ENCODE data around the gene B4GALNT3. TPM values are rescaled to one million over a fixed set of nuclear protein-coding genes. Genes with fewer than 3 reads are reported as not detected.

The B4GALNT3 gene
- total and polyA plus RNA-seq, 2 of the 13 experiments (the other 11 are each of a cell fraction or from before 2014, with no cell fraction given): 3.2 to 4.4 TPM

DNA sequence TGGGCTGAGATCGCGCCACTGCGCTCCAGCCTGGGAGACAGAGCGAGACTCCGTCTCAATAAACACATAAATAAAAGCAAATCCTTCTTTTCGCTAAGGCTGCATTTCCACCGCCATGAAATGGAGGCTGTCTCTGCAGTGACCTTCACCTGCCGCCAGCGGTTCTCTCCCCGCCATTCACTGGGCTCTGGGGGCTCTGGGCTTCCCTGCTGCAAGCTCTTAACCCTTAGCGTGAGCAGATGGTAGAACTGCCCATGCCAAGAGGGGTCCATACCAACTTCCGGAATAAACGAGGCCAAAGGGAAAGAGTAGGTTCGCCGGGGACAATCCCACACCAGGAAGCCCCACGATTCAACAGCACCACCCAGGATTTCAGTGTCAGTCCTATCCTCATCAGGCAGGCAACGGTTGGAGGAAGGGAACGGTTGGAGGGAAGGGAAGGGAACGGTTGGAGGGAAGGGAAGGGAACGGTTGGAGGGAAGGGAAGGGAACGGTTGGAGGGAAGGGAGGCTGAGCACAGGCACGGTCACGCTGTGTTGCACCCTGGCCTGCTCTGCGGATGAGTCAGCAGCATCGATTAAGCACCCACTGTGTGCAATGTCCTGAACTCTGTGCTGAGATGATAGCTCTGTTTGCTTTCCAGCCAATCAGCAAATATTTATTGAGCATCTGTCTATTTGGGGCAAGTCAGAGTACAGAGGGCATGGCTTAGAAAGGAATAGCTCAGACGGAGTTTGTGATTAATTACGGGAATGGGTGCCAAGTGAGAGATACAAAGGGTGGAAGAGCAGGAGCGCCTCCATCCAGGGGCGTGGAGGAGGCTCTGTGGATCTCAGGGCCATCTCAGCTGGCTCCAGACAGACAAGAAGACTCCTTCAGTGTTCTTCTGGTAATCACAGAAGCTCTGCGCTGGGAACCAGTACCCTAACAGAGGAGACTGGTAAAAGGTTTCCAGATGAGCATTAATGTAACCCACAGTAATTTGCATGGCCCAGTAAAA, 125.6 kb downstream of the B4GALNT3 start (continued):
- TF ChIP-seq, protein P1, sequence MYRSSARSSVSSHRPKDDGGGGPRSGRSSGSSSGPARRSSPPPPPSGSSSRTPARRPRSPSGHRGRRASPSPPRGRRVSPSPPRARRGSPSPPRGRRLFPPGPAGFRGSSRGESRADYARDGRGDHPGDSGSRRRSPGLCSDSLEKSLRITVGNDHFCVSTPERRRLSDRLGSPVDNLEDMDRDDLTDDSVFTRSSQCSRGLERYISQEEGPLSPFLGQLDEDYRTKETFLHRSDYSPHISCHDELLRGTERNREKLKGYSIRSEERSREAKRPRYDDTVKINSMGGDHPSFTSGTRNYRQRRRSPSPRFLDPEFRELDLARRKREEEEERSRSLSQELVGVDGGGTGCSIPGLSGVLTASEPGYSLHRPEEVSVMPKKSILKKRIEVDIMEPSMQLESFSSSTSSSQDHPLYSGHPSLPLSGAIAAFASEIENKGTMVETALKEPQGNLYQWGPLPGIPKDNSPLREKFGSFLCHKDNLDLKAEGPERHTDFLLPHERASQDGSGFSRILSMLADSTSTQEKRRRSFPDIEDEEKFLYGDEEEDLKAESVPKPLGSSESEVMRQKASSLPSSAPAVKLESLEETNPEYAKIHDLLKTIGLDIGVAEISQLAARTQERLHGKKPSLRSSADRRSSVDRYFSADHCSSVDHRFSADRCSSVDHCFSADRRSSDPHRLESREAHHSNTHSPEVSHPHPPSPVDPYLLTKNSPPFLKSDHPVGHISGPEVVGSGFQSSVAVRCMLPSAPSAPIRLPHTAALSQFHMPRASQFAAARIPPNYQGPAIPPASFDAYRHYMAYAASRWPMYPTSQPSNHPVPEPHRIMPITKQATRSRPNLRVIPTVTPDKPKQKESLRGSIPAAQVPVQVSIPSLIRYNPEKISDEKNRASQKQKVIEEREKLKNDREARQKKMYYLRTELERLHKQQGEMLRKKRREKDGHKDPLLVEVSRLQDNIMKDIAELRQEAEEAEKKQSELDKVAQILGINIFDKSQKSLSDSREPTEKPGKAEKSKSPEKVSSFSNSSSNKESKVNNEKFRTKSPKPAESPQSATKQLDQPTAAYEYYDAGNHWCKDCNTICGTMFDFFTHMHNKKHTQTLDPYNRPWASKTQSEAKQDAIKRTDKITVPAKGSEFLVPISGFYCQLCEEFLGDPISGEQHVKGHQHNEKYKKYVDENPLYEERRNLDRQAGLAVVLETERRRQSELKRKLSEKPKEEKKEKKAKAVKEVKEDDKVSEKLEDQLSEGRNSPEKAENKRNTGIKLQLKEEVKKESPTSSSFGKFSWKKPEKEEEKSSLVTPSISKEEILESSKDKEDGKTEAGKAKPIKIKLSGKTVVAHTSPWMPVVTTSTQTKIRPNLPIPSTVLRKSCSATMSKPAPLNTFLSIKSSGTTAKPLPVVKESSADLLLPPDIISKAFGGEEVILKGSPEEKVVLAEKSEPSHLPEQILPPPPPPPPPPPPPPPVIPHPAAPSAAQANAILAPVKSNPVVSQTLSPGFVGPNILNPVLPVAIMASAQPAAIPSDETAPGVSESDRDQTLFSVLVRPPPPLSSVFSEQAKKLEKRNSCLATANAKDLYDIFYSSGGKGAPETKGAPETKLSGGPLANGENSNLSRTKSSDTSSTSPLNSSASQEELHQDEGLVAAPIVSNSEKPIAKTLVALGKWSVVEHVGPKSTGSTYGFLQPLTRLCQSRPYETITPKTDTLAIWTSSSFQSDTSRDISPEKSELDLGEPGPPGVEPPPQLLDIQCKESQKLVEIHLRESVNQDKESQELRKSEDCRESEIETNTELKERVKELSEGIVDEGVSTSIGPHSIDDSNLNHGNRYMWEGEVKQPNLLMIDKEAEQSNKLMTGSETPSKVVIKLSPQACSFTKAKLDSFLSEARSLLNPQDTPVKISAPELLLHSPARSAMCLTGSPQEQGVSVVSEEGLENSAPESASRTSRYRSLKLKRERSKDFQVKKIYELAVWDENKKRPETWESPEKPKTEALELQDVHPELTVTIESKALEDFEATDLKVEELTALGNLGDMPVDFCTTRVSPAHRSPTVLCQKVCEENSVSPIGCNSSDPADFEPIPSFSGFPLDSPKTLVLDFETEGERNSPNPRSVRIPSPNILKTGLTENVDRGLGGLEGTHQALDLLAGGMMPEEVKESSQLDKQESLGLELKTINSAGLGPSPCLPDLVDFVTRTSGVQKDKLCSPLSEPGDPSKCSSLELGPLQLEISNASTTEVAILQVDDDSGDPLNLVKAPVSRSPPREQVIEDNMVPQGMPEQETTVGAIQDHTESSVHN (CRISPR knock-in tag; IDR thresholded peaks at IDR 0.05): no peak
- TF ChIP-seq ZFX (CRISPR knock-in tag; IDR thresholded peaks at IDR 0.05; ENCODE audit: low read depth): peak; percentile 68; the same call in 1 of the 2 replicates
- TF ChIP-seq RBM22 (optimal IDR thresholded peaks at IDR 0.05; ENCODE audit: low read length): no peak
- peak; percentile 39; the same call in 1 of the 2 replicates for TF ChIP-seq ZNF619 (CRISPR knock-in tag; IDR thresholded peaks at IDR 0.05)
- TF ChIP-seq FIP1L1 (IDR thresholded peaks at IDR 0.05; ENCODE audit: borderline replicate concordance, insufficient read depth, low read depth, low read length): no peak
- peak; percentile 76; the same call in 1 of the 2 replicates for TF ChIP-seq FOXC1 (CRISPR knock-in tag; IDR thresholded peaks at IDR 0.05; ENCODE audit: borderline replicate concordance)
- no peak for TF ChIP-seq ZNF562 (CRISPR knock-in tag; IDR thresholded peaks at IDR 0.05; ENCODE audit: borderline replicate concordance)
- TF ChIP-seq ZBTB3 (CRISPR knock-in tag; IDR thresholded peaks at IDR 0.05; ENCODE audit: borderline replicate concordance, low read depth): 0 out of 2 replicates have a peak, but pooled peaks have one; percentile 54
- TF ChIP-seq, protein P2, sequence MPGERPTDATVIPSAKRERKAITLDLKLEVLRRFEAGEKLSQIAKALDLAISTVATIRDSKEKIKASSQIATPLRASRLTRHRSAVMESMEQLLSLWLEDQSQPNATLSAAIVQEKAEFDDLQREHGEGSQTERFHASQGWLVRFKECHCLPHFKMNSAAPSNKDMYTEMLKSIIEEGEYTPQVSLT (CRISPR knock-in tag; IDR thresholded peaks at IDR 0.05; ENCODE audit: borderline replicate concordance, low read depth): no peak
- TF ChIP-seq, protein P3, sequence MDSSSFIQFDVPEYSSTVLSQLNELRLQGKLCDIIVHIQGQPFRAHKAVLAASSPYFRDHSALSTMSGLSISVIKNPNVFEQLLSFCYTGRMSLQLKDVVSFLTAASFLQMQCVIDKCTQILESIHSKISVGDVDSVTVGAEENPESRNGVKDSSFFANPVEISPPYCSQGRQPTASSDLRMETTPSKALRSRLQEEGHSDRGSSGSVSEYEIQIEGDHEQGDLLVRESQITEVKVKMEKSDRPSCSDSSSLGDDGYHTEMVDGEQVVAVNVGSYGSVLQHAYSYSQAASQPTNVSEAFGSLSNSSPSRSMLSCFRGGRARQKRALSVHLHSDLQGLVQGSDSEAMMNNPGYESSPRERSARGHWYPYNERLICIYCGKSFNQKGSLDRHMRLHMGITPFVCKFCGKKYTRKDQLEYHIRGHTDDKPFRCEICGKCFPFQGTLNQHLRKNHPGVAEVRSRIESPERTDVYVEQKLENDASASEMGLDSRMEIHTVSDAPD (CRISPR knock-in tag; IDR thresholded peaks at IDR 0.05): no peak; the same call in 1 of the 2 replicates
- no peak for TF ChIP-seq PAX8 (CRISPR knock-in tag; IDR thresholded peaks at IDR 0.05; ENCODE audit: borderline replicate concordance)
- peak; percentile 62; the same call in 1 of the 2 replicates for TF ChIP-seq ZNF644 (CRISPR knock-in tag; IDR thresholded peaks at IDR 0.05; ENCODE audit: low read depth)
- TF ChIP-seq MED1 (CRISPR knock-in tag; IDR thresholded peaks at IDR 0.05): peak; percentile 99
- no peak for TF ChIP-seq EHMT2 (IDR thresholded peaks at IDR 0.05; ENCODE audit: borderline replicate concordance, low read depth, low read length)
